ENCODE measurements around the gene RANBP1. TPM values are rescaled to one million over a fixed set of nuclear protein-coding genes. Genes with fewer than 3 reads are reported as not detected.

The RANBP1 gene
- total RNA-seq, 2 donors from 2014 or later: 71.2 to 266 TPM

DNA sequence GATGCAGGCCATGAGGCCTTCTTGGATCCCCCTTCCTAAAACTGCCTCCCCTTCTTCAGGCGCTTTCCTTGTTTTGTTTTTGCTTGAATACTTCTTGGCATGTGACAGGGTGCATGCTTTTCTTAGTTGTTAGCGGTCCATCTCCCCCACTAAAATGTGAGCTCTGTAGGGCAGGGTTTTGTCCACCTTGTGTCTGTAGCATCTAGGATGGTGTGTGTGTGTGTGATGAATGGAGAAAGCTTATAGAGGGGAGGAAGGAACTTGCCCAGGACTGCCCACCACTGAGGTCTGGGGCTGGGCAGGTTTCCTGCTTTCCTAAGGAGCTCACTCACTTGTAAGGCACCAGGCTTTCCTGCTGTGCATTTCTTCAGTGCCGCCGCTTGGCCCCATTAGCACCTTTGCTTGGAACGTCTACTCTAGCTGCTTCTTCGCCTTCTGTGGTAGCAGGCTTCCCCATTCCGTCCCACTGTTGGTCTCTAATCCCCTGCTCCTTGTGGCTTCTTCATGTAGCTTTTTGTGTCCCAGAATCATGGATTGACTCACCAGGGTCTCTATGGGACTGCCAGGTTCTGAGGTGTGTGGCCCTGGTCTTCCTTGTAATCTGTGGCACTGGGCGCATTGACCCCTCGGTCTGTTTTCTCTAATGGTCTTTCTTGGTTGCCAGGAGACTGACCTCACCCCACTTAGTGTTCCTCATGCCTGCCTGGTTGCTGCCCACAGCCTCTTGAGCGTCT, 32.6 kb upstream of the RANBP1 start:
- TF ChIP-seq CTCF (IDR thresholded peaks at IDR 0.05): no peak
- Histone ChIP-seq H3K4me3 (no peak overlapping the region), H3K27me3 (no peaks in the 10 kb centered on the region), H3K9me3 (no peaks in the 10 kb centered on the region), H3K9ac (ENCODE audit: low read depth in 2 of 2, low read length in 2 of 2) (no peak overlapping the region), H3K36me3 (peaks cover 1% of the 10 kb centered on the region), H3K27ac (no peak overlapping the region), H3K4me1 (peaks cover 5% of the 10 kb centered on the region)
- intact Hi-C loops (cut with DNase I): loop anchor here (5.0 kb wide), 1 partner anchor 34 kb away; the partner anchor contains the start of genes RANBP1 and TRMT2A
- no peak for DNase-seq

DNA sequence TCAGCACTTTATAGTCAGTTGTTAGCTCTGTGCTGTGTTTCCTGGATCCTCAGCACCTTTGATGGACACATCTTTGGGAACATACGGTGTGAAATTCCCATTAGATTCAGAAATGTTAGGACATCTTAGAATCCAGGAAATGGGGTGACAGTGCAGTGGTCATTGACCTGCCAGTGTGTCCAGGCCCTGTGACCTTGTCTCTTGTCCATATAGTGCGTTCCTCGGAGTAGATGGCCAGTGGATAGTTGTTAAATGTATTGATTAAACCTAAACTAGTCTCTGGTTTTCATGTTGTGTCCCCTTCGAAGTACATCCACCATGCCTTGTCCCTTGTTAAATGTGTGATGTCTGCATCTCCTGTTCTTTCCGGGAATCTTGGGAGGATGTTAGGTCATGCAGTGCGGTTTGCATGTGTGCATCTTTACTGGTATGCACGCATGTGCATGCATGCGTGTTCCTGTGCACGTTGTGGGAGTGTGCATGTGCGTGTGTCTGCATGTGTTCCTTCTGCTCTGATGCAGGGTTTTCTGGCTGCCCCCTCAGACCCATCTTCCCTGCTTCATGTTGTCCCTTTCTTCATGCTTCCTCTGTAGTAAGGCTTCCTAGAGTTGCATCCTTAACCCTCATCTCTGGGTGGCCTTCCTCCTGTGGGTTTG, 31.9 kb upstream of the RANBP1 start:
- H3K9ac ChIP-seq (ENCODE audit: low read depth in 2 of 2, low read length in 2 of 2): no peak overlapping the region
- no peak for DNase-seq
- no peak overlapping the region for H3K27ac ChIP-seq
- peaks cover 8% of the 10 kb centered on the region for H3K36me3 ChIP-seq
- H3K4me1 ChIP-seq: peaks cover 5% of the 10 kb centered on the region
- no peaks in the 10 kb centered on the region for H3K27me3 ChIP-seq
- no peak overlapping the region for H3K4me3 ChIP-seq
- intact Hi-C loops (cut with DNase I): loop anchor here (5.0 kb wide), 1 partner anchor 33 kb away; the partner anchor contains the start of genes RANBP1 and TRMT2A
- no peak for TF ChIP-seq CTCF (IDR thresholded peaks at IDR 0.05)
- no peaks in the 10 kb centered on the region for H3K9me3 ChIP-seq

DNA sequence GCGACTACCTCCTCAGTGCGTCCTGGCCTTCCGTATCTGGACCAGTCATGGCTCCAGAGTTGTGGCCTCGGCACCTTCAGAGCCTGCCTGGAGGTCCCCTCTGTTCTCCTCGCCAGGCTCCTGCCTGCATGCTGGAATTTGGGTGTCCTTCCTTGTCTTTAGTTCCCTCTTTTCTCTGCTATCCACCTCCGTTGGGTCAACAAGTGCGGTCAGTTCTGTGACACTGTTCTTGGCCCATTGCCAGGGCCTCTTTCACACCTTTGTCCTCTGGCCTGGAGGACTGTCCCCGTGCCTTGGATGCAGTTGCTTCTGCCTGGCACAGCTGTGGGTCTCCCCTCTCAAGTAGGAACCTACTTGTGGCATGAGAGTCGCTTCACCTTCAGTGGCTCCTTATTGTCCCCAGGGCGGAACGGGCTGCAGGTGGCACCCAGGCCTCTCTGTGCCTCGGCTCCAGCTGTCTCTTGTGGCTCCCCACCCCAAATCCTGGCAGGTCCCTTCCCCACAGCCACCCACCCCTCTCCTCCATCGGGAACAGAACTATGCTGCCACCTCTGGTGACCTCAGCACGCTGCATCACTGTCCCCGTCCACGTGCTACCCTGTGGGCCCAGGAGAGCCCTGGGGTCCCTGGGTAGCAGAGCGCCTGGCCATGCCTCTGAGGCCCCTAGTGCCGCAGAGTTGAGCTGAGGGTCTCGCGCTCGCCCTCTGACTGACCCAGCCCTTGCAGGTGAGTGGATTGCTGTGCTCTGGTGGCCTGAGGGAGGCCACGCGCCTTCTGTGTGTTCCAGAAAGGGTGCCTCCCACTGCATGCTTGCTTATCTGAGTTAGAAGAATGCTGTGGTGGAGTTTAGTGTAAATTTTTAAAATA, 31.1 kb upstream of the RANBP1 start:
- no peak for TF ChIP-seq CTCF (IDR thresholded peaks at IDR 0.05)
- peaks cover 5% of the 10 kb centered on the region for H3K4me1 ChIP-seq
- no peak overlapping the region for H3K4me3 ChIP-seq
- H3K9me3 ChIP-seq: no peaks in the 10 kb centered on the region
- no peak overlapping the region for H3K9ac ChIP-seq (ENCODE audit: low read depth in 2 of 2, low read length in 2 of 2)
- H3K27ac ChIP-seq: no peak overlapping the region
- H3K36me3 ChIP-seq: peaks cover 15% of the 10 kb centered on the region
- H3K27me3 ChIP-seq: no peaks in the 10 kb centered on the region
- DNase-seq: no peak
- intact Hi-C loops (cut with DNase I): loop anchor here (5.0 kb wide), 1 partner anchor 33 kb away; the partner anchor contains the start of genes RANBP1 and TRMT2A

- Histone ChIP-seq H3K9ac (ENCODE audit: low read depth in 2 of 2, low read length in 2 of 2) (no peak overlapping the region), H3K27ac (no peak overlapping the region), H3K27me3 (no peaks in the 10 kb centered on the region), H3K4me1 (peaks cover 5% of the 10 kb centered on the region), H3K36me3 (peaks cover 23% of the 10 kb centered on the region), H3K9me3 (no peaks in the 10 kb centered on the region), H3K4me3 (no peak overlapping the region)
- DNase-seq: no peak
- TF ChIP-seq CTCF (IDR thresholded peaks at IDR 0.05): no peak
- intact Hi-C loops (cut with DNase I): no loop called here
Observed at GRCh38 chr22:20085651-20086050, 30.3 kb upstream of the RANBP1 start.

DNA sequence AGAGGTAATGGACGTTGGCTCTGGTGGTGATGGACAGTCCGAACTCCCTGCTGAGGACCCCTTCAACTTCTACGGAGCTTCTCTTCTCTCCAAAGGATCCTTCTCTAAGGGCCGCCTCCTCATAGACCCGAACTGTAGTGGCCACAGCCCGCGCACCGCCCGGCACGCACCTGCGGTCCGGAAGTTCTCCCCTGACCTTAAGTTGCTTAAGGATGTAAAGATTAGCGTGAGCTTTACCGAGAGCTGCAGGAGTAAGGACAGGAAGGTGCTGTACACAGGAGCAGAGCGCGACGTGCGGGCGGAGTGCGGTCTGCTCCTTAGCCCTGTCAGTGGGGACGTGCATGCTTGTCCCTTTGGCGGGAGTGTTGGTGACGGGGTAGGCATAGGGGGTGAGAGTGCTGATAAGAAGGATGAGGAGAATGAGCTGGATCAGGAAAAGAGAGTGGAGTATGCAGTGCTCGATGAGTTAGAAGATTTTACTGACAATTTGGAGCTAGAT, 29.8 kb upstream of the RANBP1 start:
- intact Hi-C loops (cut with DNase I): no loop called here
- Histone ChIP-seq H3K27me3 (no peaks in the 10 kb centered on the region), H3K27ac (no peak overlapping the region), H3K9me3 (no peaks in the 10 kb centered on the region), H3K4me1 (peaks cover 5% of the 10 kb centered on the region), H3K4me3 (no peak overlapping the region), H3K36me3 (peaks cover 23% of the 10 kb centered on the region), H3K9ac (ENCODE audit: low read depth in 2 of 2, low read length in 2 of 2) (no peak overlapping the region)
- no peak for TF ChIP-seq CTCF (IDR thresholded peaks at IDR 0.05)
- no peak for DNase-seq
